Measurements from ENCODE around the gene LDOC1. TPM values are rescaled to one million over a fixed set of nuclear protein-coding genes. Genes with fewer than 3 reads are reported as not detected.

LDOC1 gene
- total and polyA plus RNA-seq, 2 of the 8 experiments (the other 6 are each of a cell fraction or from before 2014, with no cell fraction given): 19.1 to 52.4 TPM

GRCh38 chrX:141201962-141202361 is 25.0 kb upstream of the LDOC1 start:
- H3K27me3 ChIP-seq (replicated peaks in 1 of 4; ENCODE audit: control insufficient read depth in 3 of 4, extremely low read depth in 1 of 4, insufficient read depth in 3 of 4, low read length in 3 of 4): no peaks in the 10 kb centered on the region
- no peak overlapping the region for H2BK5ac ChIP-seq (ENCODE audit: low read depth, low read length)
- no peak overlapping the region for H2AFZ ChIP-seq (ENCODE audit: low read length)
- CTCF ChIA-PET (ENCODE audit: partially characterized antibody): interaction anchor here (1.0 kb wide), 1 partner anchor 76 kb away, joined by 3 read pairs; no protein-coding TSS in a partner anchor
- no peak overlapping the region for H4K8ac ChIP-seq (ENCODE audit: extremely low read depth, insufficient read depth, low read length)
- no peak overlapping the region for H2BK20ac ChIP-seq (ENCODE audit: low read length)
- no peaks in the 10 kb centered on the region for H4K20me1 ChIP-seq (replicated peaks in 1 of 2; ENCODE audit: control insufficient read depth in 1 of 2, insufficient read depth in 2 of 2, low read length in 2 of 2)
- H2BK15ac ChIP-seq (ENCODE audit: low read length): no peak overlapping the region
- no peak overlapping the region for H3K4me3 ChIP-seq (ENCODE audit: extremely low read depth in 1 of 4, insufficient read depth in 2 of 4, low read depth in 3 of 4, low read length in 4 of 4)
- H3K4me2 ChIP-seq (ENCODE audit: insufficient read depth in 1 of 2, low read depth in 2 of 2, low read length in 2 of 2): no peak overlapping the region
- no peak overlapping the region for H3K56ac ChIP-seq (replicated peaks; ENCODE audit: insufficient read length, low read depth, low read length)
- FAIRE-seq: no peak
- H3K27ac ChIP-seq (ENCODE audit: low read depth, low read length): no peak overlapping the region
- DNase-seq (ENCODE audit: low read depth in 1 of 2, low spot score in 2 of 2): no peak
- no peaks in the 10 kb centered on the region for H3K36me3 ChIP-seq (ENCODE audit: control insufficient read depth in 2 of 4, insufficient read depth in 4 of 4, low read length in 3 of 4)
- no peak overlapping the region for H4K5ac ChIP-seq (ENCODE audit: insufficient read length, low read depth, low read length)
- no peaks in the 10 kb centered on the region for H3K4me1 ChIP-seq (replicated peaks in 1 of 4; ENCODE audit: control insufficient read depth in 3 of 4, insufficient read depth in 4 of 4, low read length in 3 of 4)
- no peak overlapping the region for H3K18ac ChIP-seq (ENCODE audit: extremely low read depth, low read length)
- no peak overlapping the region for H2AK5ac ChIP-seq (ENCODE audit: low read depth, low read length)
- POLR2A ChIA-PET (ENCODE audit: partially characterized antibody): no interaction called here
- no peaks in the 10 kb centered on the region for H3K9me3 ChIP-seq (ENCODE audit: insufficient read depth in 2 of 2, low read depth in 1 of 2, low read length in 1 of 2)
- H3K79me2 ChIP-seq (ENCODE audit: control insufficient read depth in 1 of 2, insufficient read depth in 2 of 2, low read length in 2 of 2): no peaks in the 10 kb centered on the region
- H3K23ac ChIP-seq (ENCODE audit: insufficient read length): no peak overlapping the region
- no peaks in the 10 kb centered on the region for H3K79me1 ChIP-seq (ENCODE audit: low read depth, low read length)
- no peak overlapping the region for H3K14ac ChIP-seq (ENCODE audit: insufficient read length)
- no peaks in the 10 kb centered on the region for H3K23me2 ChIP-seq (ENCODE audit: low read depth, low read length)
- no peak overlapping the region for H2BK120ac ChIP-seq (replicated peaks; ENCODE audit: low read depth, low read length)
- no peak overlapping the region for H3K4ac ChIP-seq (replicated peaks; ENCODE audit: insufficient read length, low read depth, low read length)
- H4K91ac ChIP-seq (replicated peaks; ENCODE audit: insufficient read length, low read length): no peak overlapping the region
- WGBS, 2 experiments (ENCODE audit: extremely low coverage in 1 of 2, insufficient coverage in 1 of 2, insufficient read length in 1 of 2, insufficient replicate concordance in 2 of 2, low coverage in 1 of 2, low lambda C conversion rate in 2 of 2, missing lambda C conversion rate in 1 of 2): 85% methylated on average over 3 of the region's 3 CpGs; no CpG with 5 or more reads in 1 of the 2 experiments
- H3K9ac ChIP-seq (replicated peaks in 1 of 4; ENCODE audit: extremely low read depth in 1 of 4, low read depth in 3 of 4, low read length in 3 of 4): no peak overlapping the region
- H2BK12ac ChIP-seq (ENCODE audit: low read depth, low read length): no peak overlapping the region
- TF ChIP-seq TBP (IDR thresholded peaks at IDR 0.05; ENCODE audit: low read depth, low read length): no peak
- no peak for TF ChIP-seq JUND (IDR thresholded peaks at IDR 0.05; ENCODE audit: low read length)
- no peak for TF ChIP-seq SUZ12 (IDR thresholded peaks at IDR 0.05; ENCODE audit: low read length)
- TF ChIP-seq PHF8 (conservative IDR thresholded peaks at IDR 0.05; ENCODE audit: low read depth, low read length): no peak
- TF ChIP-seq RAD21 (IDR thresholded peaks at IDR 0.05 in 1 of 2, conservative IDR thresholded peaks at IDR 0.05 in 1 of 2; ENCODE audit: low read depth in 2 of 2, low read length in 2 of 2): no peak
- no peak for TF ChIP-seq SP4 (IDR thresholded peaks at IDR 0.05; ENCODE audit: low read length)
- TF ChIP-seq CHD1 (IDR thresholded peaks at IDR 0.05; ENCODE audit: low read depth, low read length): no peak
- no peak for TF ChIP-seq KDM5A (IDR thresholded peaks at IDR 0.05; ENCODE audit: low read length)
- no peak for TF ChIP-seq CBX8 (IDR thresholded peaks at IDR 0.05; ENCODE audit: borderline replicate concordance, low read depth, low read length)
- no peak for TF ChIP-seq BACH1 (IDR thresholded peaks at IDR 0.05; ENCODE audit: low read length)
- no peak for TF ChIP-seq ASH2L (IDR thresholded peaks at IDR 0.05; ENCODE audit: low read length)
- no peak for TF ChIP-seq EGR1 (IDR thresholded peaks at IDR 0.05; ENCODE audit: borderline replicate concordance, low read depth, low read length)
- TF ChIP-seq SP1 (IDR thresholded peaks at IDR 0.05; ENCODE audit: low read depth, low read length): no peak
- no peak for TF ChIP-seq BCL11A (IDR thresholded peaks at IDR 0.05; ENCODE audit: low read depth in 2 of 2, low read length in 2 of 2)
- TF ChIP-seq CEBPB (IDR thresholded peaks at IDR 0.05; ENCODE audit: low read depth, low read length): no peak
- no peak for TF ChIP-seq JUN (IDR thresholded peaks at IDR 0.05; ENCODE audit: low read depth, low read length)
- TF ChIP-seq FOSL1 (IDR thresholded peaks at IDR 0.05; ENCODE audit: insufficient read depth, low read depth, low read length): no peak

Data from H1 (cell line).